Measurements from ENCODE around the gene TRIM59. TPM values are rescaled to one million over a fixed set of nuclear protein-coding genes. Genes with fewer than 3 reads are reported as not detected.

TRIM59 gene
- total and polyA plus RNA-seq, 2 of the 4 experiments (the other 2 are of a cell fraction) = 8.0 to 65.4 TPM

DNA sequence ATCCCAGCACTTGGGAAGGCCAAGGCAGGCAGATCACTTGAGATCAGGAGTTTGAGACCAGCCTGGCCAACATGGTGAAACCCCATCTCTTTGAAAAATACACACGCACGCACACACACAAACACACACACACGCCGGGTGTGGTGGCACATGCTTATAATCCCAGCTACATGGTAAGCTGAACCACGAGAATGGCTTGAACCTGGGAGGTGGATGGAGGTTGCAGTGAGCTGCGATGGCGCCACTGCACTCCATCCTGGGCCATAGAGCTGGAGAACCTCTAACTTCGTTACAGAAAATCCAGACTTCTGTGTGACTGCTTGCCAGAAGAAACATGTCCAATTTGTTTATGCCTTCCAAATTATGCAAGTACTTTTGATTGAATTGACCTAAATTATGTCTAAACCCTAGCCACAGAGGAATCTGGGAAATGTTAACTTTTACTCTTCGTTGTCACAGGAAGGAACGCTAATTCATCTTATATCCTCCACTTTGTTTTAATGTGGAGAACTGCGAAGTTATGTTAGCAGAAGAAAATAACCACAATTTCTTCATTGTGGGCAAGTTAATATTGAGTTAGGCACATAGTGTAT lies 21.7 kb downstream of the TRIM59 start:
- no peak overlapping the region for H3K4ac ChIP-seq (ENCODE audit: low read depth, low read length)
- BruUV-seq (replicated peaks) = no TSS peak
- H3K9ac ChIP-seq (ENCODE audit: low read depth, low read length) = no peak overlapping the region
- H3K23ac ChIP-seq (ENCODE audit: low read depth, low read length) = no peak overlapping the region
- ChIA-PET CTCF (interaction anchor here (1.0 kb wide), 1 partner anchor 15 kb away, joined by 3 read pairs; no protein-coding TSS in a partner anchor), POLR2A (ENCODE audit: unreplicated experiment) (interaction anchor here (0.6 kb wide), 1 partner anchor 138 kb away, joined by 3 read pairs; no protein-coding TSS in a partner anchor)
- H3K4me1 ChIP-seq (ENCODE audit: control insufficient read depth, insufficient read depth, low read length) = no peaks in the 10 kb centered on the region
- TF ChIP-seq FOS (IDR thresholded peaks at IDR 0.05; ENCODE audit: low read depth, low read length) (no peak), RCOR1 (IDR thresholded peaks at IDR 0.05; ENCODE audit: insufficient replicate concordance, low read length) (no peak), MAFK (IDR thresholded peaks at IDR 0.05; ENCODE audit: low read depth, low read length) (no peak), POLR2A (IDR thresholded peaks at IDR 0.05; ENCODE audit: low read depth, low read length) (no peak), USF2 (IDR thresholded peaks at IDR 0.05; ENCODE audit: low read depth, low read length) (no peak), CEBPB (IDR thresholded peaks at IDR 0.05; ENCODE audit: low read depth, low read length) (no peak), BHLHE40 (IDR thresholded peaks at IDR 0.05; ENCODE audit: low read depth, low read length) (no peak), RFX5 (IDR thresholded peaks at IDR 0.05; ENCODE audit: low read depth, low read length) (no peak), ELK1 (IDR thresholded peaks at IDR 0.05; ENCODE audit: borderline replicate concordance, low read depth, low read length) (no peak), CTCF (conservative IDR thresholded peaks at IDR 0.05; ENCODE audit: low read depth, low read length) (no peak), SMC3 (IDR thresholded peaks at IDR 0.05; ENCODE audit: low read depth, low read length) (no peak), MAZ (IDR thresholded peaks at IDR 0.05; ENCODE audit: borderline replicate concordance, low read depth, low read length) (no peak), MXI1 (IDR thresholded peaks at IDR 0.05; ENCODE audit: borderline replicate concordance, low read depth, low read length) (no peak), CHD1 (IDR thresholded peaks at IDR 0.05; ENCODE audit: low read depth, low read length) (no peak)
- H2BK20ac ChIP-seq (ENCODE audit: low read depth, low read length) = no peak overlapping the region
- no peak overlapping the region for H2AK5ac ChIP-seq (ENCODE audit: low read depth, low read length)
- 100% methylated on average over 1 of the region's 11 CpGs; no CpG with 5 or more reads in 1 of the 2 experiments for whole genome bisulfite sequencing, 2 experiments (ENCODE audit: extremely low coverage in 2 of 2, insufficient read length in 1 of 2)
- H3K79me1 ChIP-seq (ENCODE audit: low read depth in 1 of 2, low read length in 2 of 2) = peaks cover 14 to 32% of the 10 kb centered on the region in 2 experiments; a peak in 3 of 4 replicates
- no peak overlapping the region for H2AFZ ChIP-seq (replicated peaks; ENCODE audit: low read length, poor library complexity)
- peak overlapping the region; percentile 25; the same call in 1 of the 2 replicates for H3K27ac ChIP-seq (ENCODE audit: insufficient read depth, low read length)
- H3K27me3 ChIP-seq (ENCODE audit: control insufficient read depth, insufficient read depth, low read length) = no peaks in the 10 kb centered on the region
- intact Hi-C loops (cut with micrococcal nuclease) (no loop called here), in situ Hi-C loops (cut with MboI; ENCODE audit: low sequenced_read_pairs) (no loop called here), dilution Hi-C loops (cut with HindIII; ENCODE audit: low sequenced_read_pairs, unreplicated experiment) (no loop called here)
- H4K5ac ChIP-seq (ENCODE audit: low read depth, low read length) = no peak overlapping the region; the same call in 1 of the 2 replicates
- H3K4me2 ChIP-seq (ENCODE audit: low read depth, low read length) = no peak overlapping the region
- no peak overlapping the region for H3K56ac ChIP-seq (ENCODE audit: extremely low read depth, insufficient read depth, low read length)
- H4K8ac ChIP-seq (ENCODE audit: low read depth in 2 of 2, low read length in 2 of 2) = peak overlapping the region in 1 of 2 experiments; percentile 30; a peak in 1 of 4 replicates
- H3K18ac ChIP-seq (ENCODE audit: low read depth, low read length) = no peak overlapping the region
- H4K20me1 ChIP-seq (ENCODE audit: insufficient read depth, low read length) = no peaks in the 10 kb centered on the region; the same call in 1 of the 2 replicates
- DNase-seq (no peak), ATAC-seq (ENCODE audit: low read depth) (no peak)
- H3K36me3 ChIP-seq (ENCODE audit: control insufficient read depth, insufficient read depth, low read length) = peaks cover 29% of the 10 kb centered on the region
- H3K4me3 ChIP-seq (ENCODE audit: insufficient read depth, low read depth, low read length) = no peak overlapping the region
- H2BK15ac ChIP-seq (ENCODE audit: low read depth, low read length) = no peak overlapping the region
- no peak overlapping the region; the same call in 1 of the 2 replicates for H4K91ac ChIP-seq (ENCODE audit: insufficient read depth, low read depth, low read length)
- no peak overlapping the region for H2AK9ac ChIP-seq (replicated peaks; ENCODE audit: low read depth, low read length, poor library complexity)
- no peaks in the 10 kb centered on the region for H3K9me1 ChIP-seq (ENCODE audit: insufficient read depth, low read length)
- no peaks in the 10 kb centered on the region for H3K9me3 ChIP-seq (ENCODE audit: control insufficient read depth, insufficient read depth, low read length)
- H2BK120ac ChIP-seq (ENCODE audit: low read depth, low read length) = no peak overlapping the region
- no peak overlapping the region for H3K14ac ChIP-seq (replicated peaks; ENCODE audit: low read depth, low read length)
- no peak overlapping the region for H2BK5ac ChIP-seq (ENCODE audit: low read depth, low read length, poor library complexity, severe bottlenecking)
